Peyer's patch (tissue), 4 donors: ENCODE data around the gene MLF2.

Experiments
- POLR2A ChIP-seq, 2 donors: fragments of 450-650 bp; IDR thresholded peaks; one replicate each; pipeline ENCODE4 v1.5.1; 2017; ENCODE audit warnings: antibody characterized with exemption in 2 of 2, mild to moderate bottlenecking in 2 of 2, moderate library complexity in 2 of 2
- TF ChIP-seq, protein P1 (sequence below), 6 experiments: fragments of 450-650 bp in 4 of 6; fragments of 200-600 bp in 2 of 6; sonication (generic) in 1 of 6; IDR thresholded peaks; one replicate each; pipeline ENCODE4 v1.5.1; 2017 to 2019; ENCODE audit warnings: antibody characterized with exemption in 6 of 6, mild to moderate bottlenecking in 3 of 6, moderate library complexity in 1 of 6

DNA sequence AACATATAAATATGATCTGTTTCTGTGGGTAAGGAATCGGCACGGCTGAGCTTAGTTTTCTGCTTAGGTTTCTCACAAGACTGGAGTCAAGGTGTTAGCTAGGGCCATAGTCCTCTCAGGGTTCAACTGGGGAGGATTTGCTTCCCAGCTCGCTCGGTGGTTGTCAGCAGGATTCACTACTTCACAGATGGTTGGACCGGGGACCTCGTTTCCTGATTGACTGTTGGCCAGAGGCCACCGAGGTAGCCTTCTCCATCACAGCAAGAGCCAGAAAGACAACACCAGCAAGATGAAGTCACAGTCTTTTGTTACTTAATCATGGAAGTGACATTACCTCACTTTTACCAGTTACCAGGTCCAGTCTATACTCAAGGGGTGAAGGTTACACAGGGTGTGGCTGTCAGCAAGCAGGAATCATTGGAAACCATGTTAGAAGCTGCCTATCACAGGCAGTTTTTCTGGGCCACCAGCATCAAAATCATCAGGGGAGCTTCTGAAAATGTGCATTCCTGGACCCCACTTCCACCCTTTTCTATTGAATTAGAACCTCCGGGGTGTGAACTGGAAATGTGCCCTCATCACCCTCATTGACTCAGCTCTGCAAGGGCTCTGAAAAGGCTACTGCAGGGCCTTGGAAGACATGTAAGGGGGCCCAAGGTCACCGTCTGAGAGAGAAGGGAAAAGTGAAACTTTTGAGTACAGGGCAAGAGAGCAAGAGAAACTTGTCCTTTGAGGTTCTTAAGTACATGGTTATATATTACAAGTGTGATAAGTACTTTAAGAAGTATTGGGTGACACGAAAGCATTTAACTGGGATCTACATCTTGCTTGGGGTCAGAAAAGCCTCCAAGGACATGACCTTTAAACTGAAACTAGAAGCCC is 18.2 kb downstream of the MLF2 start:
- TF ChIP-seq, protein P1, sequence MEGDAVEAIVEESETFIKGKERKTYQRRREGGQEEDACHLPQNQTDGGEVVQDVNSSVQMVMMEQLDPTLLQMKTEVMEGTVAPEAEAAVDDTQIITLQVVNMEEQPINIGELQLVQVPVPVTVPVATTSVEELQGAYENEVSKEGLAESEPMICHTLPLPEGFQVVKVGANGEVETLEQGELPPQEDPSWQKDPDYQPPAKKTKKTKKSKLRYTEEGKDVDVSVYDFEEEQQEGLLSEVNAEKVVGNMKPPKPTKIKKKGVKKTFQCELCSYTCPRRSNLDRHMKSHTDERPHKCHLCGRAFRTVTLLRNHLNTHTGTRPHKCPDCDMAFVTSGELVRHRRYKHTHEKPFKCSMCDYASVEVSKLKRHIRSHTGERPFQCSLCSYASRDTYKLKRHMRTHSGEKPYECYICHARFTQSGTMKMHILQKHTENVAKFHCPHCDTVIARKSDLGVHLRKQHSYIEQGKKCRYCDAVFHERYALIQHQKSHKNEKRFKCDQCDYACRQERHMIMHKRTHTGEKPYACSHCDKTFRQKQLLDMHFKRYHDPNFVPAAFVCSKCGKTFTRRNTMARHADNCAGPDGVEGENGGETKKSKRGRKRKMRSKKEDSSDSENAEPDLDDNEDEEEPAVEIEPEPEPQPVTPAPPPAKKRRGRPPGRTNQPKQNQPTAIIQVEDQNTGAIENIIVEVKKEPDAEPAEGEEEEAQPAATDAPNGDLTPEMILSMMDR (IDR thresholded peaks at IDR 0.05), result no peak
- TF ChIP-seq POLR2A (IDR thresholded peaks at IDR 0.05), result no peak
